ENCODE measurements around the gene RYK.

- TF ChIP-seq CTCF (optimal IDR thresholded peaks at IDR 0.05 in 1 of 3, IDR thresholded peaks at IDR 0.05 in 1 of 3, conservative IDR thresholded peaks at IDR 0.05 in 1 of 3; ENCODE audit: extremely low read depth in 1 of 3, insufficient read depth in 2 of 3, low read length in 3 of 3), result no peak
- no peak for TF ChIP-seq EZH2 (IDR thresholded peaks at IDR 0.05; ENCODE audit: low read length)
Observed at GRCh38 chr3:134251731-134252391, 1.2 kb upstream of the RYK start.
